Caco-2 (cell line): Measurements from ENCODE around the gene KCNN3. TPM values are rescaled to one million over a fixed set of nuclear protein-coding genes. Genes with fewer than 3 reads are reported as not detected.

ENCODE experiments used
- BruUV-seq: library from RNA; stranded (reverse); fragments of 400-500 nt; replicated peaks from 2 replicates; lab custom pipeline; 2021; lab: Mats Ljungman, UMichigan
- CTCF ChIA-PET: fragments of 300-600 bp; sonication (Branson Sonifier 250); formaldehyde crosslinking; loops from one replicate; lab custom pipeline; 2022; ENCODE audit warnings: antibody characterized with exemption; lab: Charles Lee
- POLR2A ChIA-PET: fragments of 300-600 bp; sonication (Branson Sonifier 250); formaldehyde crosslinking; loops from one replicate; lab custom pipeline; 2022; ENCODE audit warnings: antibody characterized with exemption; lab: Charles Lee
- DNase-seq, 2 experiments: peaks; one replicate each; pipeline versions ENCODE4 v3.0.0 to v3.0.0-alpha.2; 2020 to 2022
- H3K27me3 ChIP-seq: replicated peaks from 2 replicates; pipeline ENCODE4 v1.6.0; 2011; ENCODE audit warnings: low read length; ENCODE audit not compliant: control insufficient read depth, insufficient read depth
- H3K36me3 ChIP-seq: 2 replicates; pipeline ENCODE4 v1.5.1; 2011; ENCODE audit warnings: low read length; ENCODE audit not compliant: control insufficient read depth, insufficient read depth
- H3K4me1 ChIP-seq: fragments of 250-450 bp; sonication (Bioruptor Pico); 2 replicates; pipeline ENCODE4 v1.5.1; 2020; ENCODE audit warnings: mild to moderate bottlenecking
- H3K4me3 ChIP-seq: 2 replicates; pipeline ENCODE4 v1.5.1; 2011; ENCODE audit warnings: low read depth, mild to moderate bottlenecking, control low read depth, low read length
- H3K9me3 ChIP-seq: fragments of 250-450 bp; sonication (Bioruptor Pico); 2 replicates; pipeline ENCODE4 v1.5.1; 2020; ENCODE audit warnings: mild to moderate bottlenecking, moderate library complexity
- H3K27ac Mint-ChIP-seq: one replicate; pipeline ENCODE4 v1.8.0; 2022; ENCODE audit warnings: mixed read lengths; ENCODE audit not compliant: unreplicated experiment
- H3K27me3 Mint-ChIP-seq: one replicate; pipeline ENCODE4 v1.8.0; 2022; ENCODE audit warnings: mixed read lengths; ENCODE audit not compliant: insufficient read depth, unreplicated experiment
- H3K36me3 Mint-ChIP-seq: one replicate; pipeline ENCODE4 v1.8.0; 2022; ENCODE audit warnings: mild to moderate bottlenecking, mixed read lengths; ENCODE audit not compliant: insufficient read depth, unreplicated experiment
- H3K4me1 Mint-ChIP-seq: one replicate; pipeline ENCODE4 v1.8.0; 2022; ENCODE audit warnings: low read depth, mixed read lengths; ENCODE audit not compliant: unreplicated experiment
- H3K4me3 Mint-ChIP-seq: one replicate; pipeline ENCODE4 v1.8.0; 2022; ENCODE audit warnings: mild to moderate bottlenecking, moderate library complexity, mixed read lengths; ENCODE audit not compliant: unreplicated experiment
- H3K9me3 Mint-ChIP-seq: one replicate; pipeline ENCODE4 v1.8.0; 2022; ENCODE audit warnings: mixed read lengths; ENCODE audit not compliant: unreplicated experiment
- CTCF ChIP-seq, 2 experiments: fragments of 200-600 bp in 1 of 2; IDR thresholded peaks; 1 replicate in 1 of 2; 2 replicates in 1 of 2; pipeline versions ENCODE4 v1.5.1 to v1.8.0; 2011 to 2022; ENCODE audit warnings: antibody characterized with exemption in 1 of 2, control low read depth in 1 of 2, inconsistent platforms in 1 of 2, low read depth in 1 of 2, low read length in 1 of 2, mild to moderate bottlenecking in 1 of 2, moderate library complexity in 1 of 2; ENCODE audit not compliant: insufficient read depth in 1 of 2, severe bottlenecking in 1 of 2, unreplicated experiment in 1 of 2
- intact Hi-C: fragments of 100-400 bp; cut with micrococcal nuclease; formaldehyde crosslinking; loops from one replicate; pipeline ENCODE4 v1.10.0; 2022; ENCODE audit not compliant: unreplicated experiment
- total RNA-seq: library from RNA; stranded (reverse); gene quantifications from 2 replicates; pipeline ENCODE4 v1.2.3, GENCODE V29; 2022

The KCNN3 gene
- total RNA-seq, 1 experiment from 2014 or later: 0.05 TPM

GRCh38 chr1:154874465-154874864 lies 4.4 kb upstream of the KCNN3 start:
- no peaks in the 10 kb centered on the region for H3K9me3 Mint-ChIP-seq
- Histone ChIP-seq H3K27me3 (no peaks in the 10 kb centered on the region), H3K4me3 (no peak overlapping the region), H3K9me3 (no peaks in the 10 kb centered on the region), H3K4me1 (peaks cover 12% of the 10 kb centered on the region), H3K36me3 (no peaks in the 10 kb centered on the region)
- no peak for DNase-seq
- H3K27ac Mint-ChIP-seq: no peak overlapping the region
- BruUV-seq: no TSS peak
- no peak overlapping the region for H3K4me3 Mint-ChIP-seq
- no peaks in the 10 kb centered on the region for H3K27me3 Mint-ChIP-seq
- H3K4me1 Mint-ChIP-seq: peaks cover 10% of the 10 kb centered on the region
- POLR2A ChIA-PET: no interaction called here
- no peak for TF ChIP-seq CTCF (IDR thresholded peaks at IDR 0.05; ENCODE audit: insufficient read depth in 1 of 2, low read depth in 1 of 2, low read length in 1 of 2, severe bottlenecking in 1 of 2, unreplicated experiment in 1 of 2)
- peaks cover 2% of the 10 kb centered on the region for H3K36me3 Mint-ChIP-seq
- intact Hi-C loops: loop anchor here (10.0 kb wide), 2 partner anchors 210 to 390 kb away; no protein-coding TSS in a partner anchor
- CTCF ChIA-PET: interaction anchor here (0.7 kb wide), 1 partner anchor 385 kb away, joined by 3 read pairs; no protein-coding TSS in a partner anchor

- intact Hi-C loops: loop anchor here (10.0 kb wide), 2 partner anchors 211 to 389 kb away; no protein-coding TSS in a partner anchor
- Histone ChIP-seq H3K9me3 (no peaks in the 10 kb centered on the region), H3K27me3 (peaks cover 1% of the 10 kb centered on the region; the same call in 1 of the 2 replicates), H3K36me3 (no peaks in the 10 kb centered on the region), H3K4me1 (peaks cover 12% of the 10 kb centered on the region), H3K4me3 (no peak overlapping the region)
- no peak for DNase-seq
- H3K4me1 Mint-ChIP-seq: peaks cover 16% of the 10 kb centered on the region
- no TSS peak for BruUV-seq
- CTCF ChIA-PET: interaction anchor here (0.5 to 1.7 kb wide), 3 partner anchors 15 to 208 kb away, joined by 3 to 4 read pairs (median 4); partner anchors contain the start of gene ADAM15
- no peak overlapping the region for H3K27ac Mint-ChIP-seq
- peaks cover 6% of the 10 kb centered on the region for H3K36me3 Mint-ChIP-seq
- TF ChIP-seq CTCF (IDR thresholded peaks at IDR 0.05; ENCODE audit: insufficient read depth in 1 of 2, low read depth in 1 of 2, low read length in 1 of 2, severe bottlenecking in 1 of 2, unreplicated experiment in 1 of 2): no peak
- H3K9me3 Mint-ChIP-seq: no peaks in the 10 kb centered on the region
- H3K4me3 Mint-ChIP-seq: no peak overlapping the region
- POLR2A ChIA-PET: no interaction called here
- peaks cover 10% of the 10 kb centered on the region for H3K27me3 Mint-ChIP-seq
These were observed 3.4 kb upstream of the KCNN3 start for GRCh38 chr1:154873321-154873950.

GRCh38 chr1:154871374-154871773 lies 1.3 kb upstream of the KCNN3 start:
- no peaks in the 10 kb centered on the region for H3K36me3 ChIP-seq
- Mint-ChIP-seq H3K4me1 (peaks cover 7% of the 10 kb centered on the region), H3K27ac (no peak overlapping the region), H3K4me3 (no peak overlapping the region), H3K9me3 (no peaks in the 10 kb centered on the region), H3K36me3 (peaks cover 6% of the 10 kb centered on the region), H3K27me3 (peaks cover 14% of the 10 kb centered on the region)
- H3K4me1 ChIP-seq: no peaks in the 10 kb centered on the region
- peaks cover 2% of the 10 kb centered on the region; the same call in 1 of the 2 replicates for H3K27me3 ChIP-seq
- TF ChIP-seq CTCF (IDR thresholded peaks at IDR 0.05; ENCODE audit: insufficient read depth in 1 of 2, low read depth in 1 of 2, low read length in 1 of 2, severe bottlenecking in 1 of 2, unreplicated experiment in 1 of 2): no peak
- no peak overlapping the region for H3K4me3 ChIP-seq
- no TSS peak for BruUV-seq
- no peaks in the 10 kb centered on the region for H3K9me3 ChIP-seq
- POLR2A ChIA-PET: no interaction called here
- DNase-seq: no peak
- intact Hi-C loops: loop anchor here (2.0 to 10.0 kb wide), 3 partner anchors 213 to 387 kb away; partner anchors contain the start of gene UBE2Q1
- CTCF ChIA-PET: interaction anchor here (0.7 kb wide), 1 partner anchor 102 kb away, joined by 3 read pairs; no protein-coding TSS in a partner anchor
